Activated T-cell treated with anti-CD3 and anti-CD28 coated beads, Interleukin-2, amount 50 U/mL, for 1 hour (primary cell): ENCODE results near the gene TMEM94.

Experiments
- DNase-seq: peaks from one replicate; pipeline ENCODE4 v3.0.0-alpha.2; 2020

TMEM94 gene

GRCh38 chr17:75498726-75499213, 42.3 kb downstream of the TMEM94 start:
- DNase-seq = no peak

GRCh38 chr17:75499313-75500022, 43.0 kb downstream of the TMEM94 start:
- DNase-seq = no peak

GRCh38 chr17:75500419-75501216, 44.2 kb downstream of the TMEM94 start:
- no peak for DNase-seq

GRCh38 chr17:75501378-75502071, 45.1 kb downstream of the TMEM94 start:
- no peak for DNase-seq

DNA sequence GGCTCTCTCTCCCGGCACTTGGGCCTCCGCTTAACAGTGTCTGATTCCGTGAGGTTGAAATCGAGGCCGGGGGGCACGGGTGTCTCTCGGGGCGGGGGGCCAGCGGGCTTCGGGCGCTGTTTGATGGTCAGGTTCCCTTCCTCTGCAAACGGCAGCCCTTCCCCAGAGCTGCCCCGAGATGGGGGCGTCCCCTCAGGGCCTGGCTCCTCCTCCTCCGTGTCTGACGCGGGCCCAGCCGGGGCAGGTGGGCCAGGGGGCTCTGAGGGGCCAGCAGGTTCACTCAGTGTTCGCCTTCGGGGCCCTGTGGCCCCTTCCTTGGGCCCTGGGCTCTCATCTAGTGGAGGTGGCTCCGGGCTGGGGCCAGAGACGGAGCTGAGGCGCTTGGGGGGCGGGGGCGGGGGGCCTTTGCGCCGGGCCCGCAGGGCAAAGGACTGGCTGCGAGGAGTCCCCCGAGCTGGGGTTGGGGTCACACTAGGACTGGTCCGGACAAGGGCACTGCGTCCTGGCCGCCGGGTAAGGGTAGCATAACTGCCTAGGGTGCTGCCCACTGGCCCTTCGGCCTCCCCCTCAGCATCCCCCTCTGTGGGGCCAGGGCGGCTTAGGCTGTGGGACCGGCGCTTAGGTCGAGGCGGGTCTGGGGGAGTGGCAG, 45.8 kb downstream of the TMEM94 start:
- DNase-seq = no peak

GRCh38 chr17:75502721-75503329, 46.4 kb downstream of the TMEM94 start:
- DNase-seq = no peak

GRCh38 chr17:75503337-75503950, 47.0 kb downstream of the TMEM94 start:
- DNase-seq = no peak

GRCh38 chr17:75503976-75504346, 47.5 kb downstream of the TMEM94 start:
- no peak for DNase-seq

DNA sequence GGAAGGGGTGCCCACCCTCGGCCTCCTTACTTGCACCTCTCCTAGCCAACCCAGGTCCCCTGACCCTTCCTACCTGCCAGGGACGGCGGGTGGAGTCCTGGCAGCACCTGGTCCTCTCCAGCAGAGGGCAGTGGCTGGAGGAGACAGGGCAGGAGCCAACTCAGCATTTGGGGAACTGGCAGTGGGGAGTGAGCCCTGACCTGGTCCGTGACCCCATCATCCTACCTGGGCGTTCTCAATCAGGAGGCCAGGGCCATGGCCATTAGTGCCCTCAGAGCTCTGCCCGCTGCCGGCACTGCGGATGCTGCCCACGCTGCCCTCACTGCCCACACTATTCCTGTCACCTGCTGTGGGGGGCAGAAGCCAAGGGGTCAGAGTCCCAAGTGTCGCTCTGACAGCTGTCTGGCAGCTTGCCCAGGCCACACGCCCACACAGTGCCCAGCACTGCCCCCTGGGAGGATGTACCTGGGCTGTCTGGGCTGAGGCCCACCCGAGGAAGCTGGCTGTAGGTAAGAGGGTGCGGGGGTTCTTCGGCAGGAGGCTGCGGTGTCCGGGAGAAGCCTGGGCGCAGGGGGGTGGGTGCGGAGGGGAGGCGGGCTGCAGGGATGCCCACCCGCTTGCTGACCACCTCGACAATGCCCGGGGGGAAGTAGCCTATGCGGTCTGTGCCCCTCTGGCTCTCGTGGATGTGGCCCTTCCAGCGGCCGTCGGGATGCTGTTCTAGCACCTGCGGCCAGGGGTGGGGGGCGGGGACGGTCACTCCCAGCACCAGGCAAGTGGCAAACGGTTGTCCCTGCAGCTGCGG, 48.1 kb downstream of the TMEM94 start:
- DNase-seq = peak; percentile 56

DNA sequence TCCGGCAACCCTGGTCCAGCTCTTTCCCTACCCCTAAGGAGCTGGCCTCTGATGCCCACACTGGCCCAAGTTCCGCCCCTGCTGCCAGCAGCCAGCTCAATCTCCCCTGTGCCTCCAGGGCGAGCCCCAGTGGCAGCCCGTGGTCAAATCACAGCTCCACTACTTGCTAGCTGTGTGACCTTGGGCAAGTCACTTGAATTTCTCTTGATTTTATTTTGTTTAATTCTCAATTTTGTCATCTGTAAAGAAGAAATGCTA, 48.6 kb downstream of the TMEM94 start:
- no peak for DNase-seq

DNA sequence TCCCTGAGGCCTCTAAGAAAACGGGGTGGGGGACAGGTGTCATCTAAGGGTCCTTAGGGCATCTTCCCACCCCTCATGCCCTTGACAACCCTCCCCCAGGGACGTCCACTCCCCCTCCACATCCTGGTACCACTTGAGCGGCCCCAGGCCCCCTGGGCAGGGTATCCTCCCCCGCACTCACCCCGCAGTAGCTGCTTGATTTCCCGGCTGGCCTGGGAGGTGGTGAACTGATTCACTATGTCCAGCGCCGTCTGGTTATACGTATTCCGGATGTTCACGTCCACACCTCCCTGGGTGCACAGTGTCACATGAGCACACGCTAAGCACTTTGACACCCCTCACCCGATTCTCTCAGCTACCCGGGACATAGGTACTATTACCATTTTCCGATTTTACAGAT, 49.2 kb downstream of the TMEM94 start:
- no peak for DNase-seq

DNA sequence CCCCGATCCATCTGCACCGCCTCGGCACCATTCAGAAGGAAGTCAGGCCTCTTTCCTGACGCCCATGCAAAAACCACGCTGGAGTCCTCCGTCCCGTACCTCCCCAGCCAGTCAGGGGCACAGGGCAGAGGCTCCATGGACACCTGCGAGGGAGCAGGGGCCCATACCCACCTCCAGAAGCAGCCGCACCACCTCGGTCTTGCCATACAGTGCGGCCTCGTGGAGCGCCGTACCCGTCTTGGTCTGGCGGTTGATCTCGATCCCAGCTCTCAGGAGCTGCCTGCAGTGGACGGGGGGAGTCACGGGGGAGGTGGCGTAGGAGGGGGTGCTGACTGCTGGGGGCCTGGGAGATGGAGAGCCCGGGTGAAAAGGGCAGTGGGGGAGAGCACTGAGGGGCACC, 49.7 kb downstream of the TMEM94 start:
- no peak for DNase-seq

DNA sequence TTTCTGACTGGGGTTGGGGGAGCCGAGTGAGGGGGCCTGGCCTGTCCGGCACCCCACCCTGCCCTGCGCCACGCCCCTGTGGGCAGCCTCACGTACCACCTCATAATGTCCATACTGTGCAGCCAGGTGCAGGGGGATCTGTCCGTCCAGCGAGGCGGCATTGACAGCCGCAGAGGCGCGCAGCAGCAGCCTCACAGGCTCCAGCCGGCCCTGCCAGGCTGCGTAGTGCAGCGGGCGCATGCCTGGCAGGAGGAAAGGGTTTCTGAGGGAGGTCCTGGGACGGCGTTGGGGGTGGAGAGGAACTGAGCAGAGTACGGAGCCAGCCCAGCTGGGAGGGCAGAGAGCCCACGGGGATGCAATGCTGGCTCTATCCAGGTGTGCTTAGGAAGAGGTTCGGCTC, 50.5 kb downstream of the TMEM94 start:
- DNase-seq = no peak

DNA sequence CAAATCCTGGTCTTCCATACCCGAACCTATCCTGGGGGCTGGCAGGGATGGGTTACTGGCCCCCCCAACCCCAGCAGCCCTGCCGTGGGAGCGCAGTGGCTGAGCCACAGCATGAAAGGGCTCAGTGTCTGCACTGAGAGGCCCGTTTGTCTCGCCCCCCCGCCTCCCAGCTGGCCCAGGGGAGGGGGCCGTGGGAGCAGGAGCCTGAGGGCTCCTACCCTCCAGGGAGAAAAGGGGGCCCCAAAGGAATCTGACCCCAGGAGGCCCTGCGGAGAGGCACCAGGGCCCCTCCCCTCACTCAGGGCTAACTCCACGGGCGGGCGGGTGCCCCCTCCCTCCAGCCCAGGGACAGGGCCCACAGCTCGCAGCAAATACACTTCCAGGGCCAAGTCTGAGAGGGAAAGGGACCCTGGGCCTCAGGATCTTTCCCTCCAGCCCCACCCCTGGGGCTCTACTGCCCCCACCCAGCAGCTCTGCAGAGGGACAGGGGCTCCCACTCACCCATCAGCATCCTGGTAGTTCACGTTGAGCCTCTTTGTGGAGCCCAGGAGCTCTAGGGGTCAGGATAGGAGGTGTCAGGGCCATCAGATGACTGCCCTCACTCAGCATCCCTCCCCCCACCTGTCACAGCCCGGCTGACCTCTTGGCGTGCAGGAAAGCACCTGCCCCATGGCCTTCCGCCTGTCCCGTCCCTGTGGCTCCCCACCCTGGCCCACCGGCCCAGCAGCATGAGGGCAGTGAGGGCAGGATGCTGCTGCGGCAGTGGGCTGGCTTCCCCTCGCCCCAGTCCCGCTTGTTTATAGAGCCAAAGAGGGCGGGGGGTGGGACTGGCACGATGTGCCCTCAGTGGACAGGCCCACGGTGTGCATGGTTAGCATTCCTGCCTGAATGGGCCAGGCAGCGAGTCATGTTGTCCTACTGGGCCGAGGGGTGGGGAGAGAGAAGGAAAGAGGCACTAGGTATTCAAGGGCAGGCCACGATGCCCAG, 51.6 kb downstream of the TMEM94 start:
- DNase-seq = no peak

DNA sequence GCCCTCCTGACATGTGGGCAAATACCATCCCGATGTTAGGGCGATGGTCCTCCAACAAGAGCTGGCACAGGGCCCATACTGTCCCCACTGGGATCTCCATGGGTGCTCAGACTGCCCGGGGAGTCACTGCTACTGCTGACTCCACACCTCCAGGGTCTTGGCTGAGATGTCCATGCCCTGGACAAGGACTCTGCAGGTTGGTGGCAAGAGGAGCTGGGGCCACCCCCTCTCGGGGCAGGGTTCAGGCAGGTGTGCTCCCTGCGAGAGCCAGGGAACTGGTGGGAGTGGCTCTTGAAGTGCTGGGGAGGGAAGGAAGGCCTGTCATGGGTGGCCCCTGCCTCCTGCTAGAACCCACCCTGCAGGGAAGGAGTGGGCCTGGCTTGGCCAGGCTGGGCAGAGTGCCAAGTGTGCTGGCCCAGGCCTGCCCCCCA, 52.5 kb downstream of the TMEM94 start:
- DNase-seq = no peak

DNA sequence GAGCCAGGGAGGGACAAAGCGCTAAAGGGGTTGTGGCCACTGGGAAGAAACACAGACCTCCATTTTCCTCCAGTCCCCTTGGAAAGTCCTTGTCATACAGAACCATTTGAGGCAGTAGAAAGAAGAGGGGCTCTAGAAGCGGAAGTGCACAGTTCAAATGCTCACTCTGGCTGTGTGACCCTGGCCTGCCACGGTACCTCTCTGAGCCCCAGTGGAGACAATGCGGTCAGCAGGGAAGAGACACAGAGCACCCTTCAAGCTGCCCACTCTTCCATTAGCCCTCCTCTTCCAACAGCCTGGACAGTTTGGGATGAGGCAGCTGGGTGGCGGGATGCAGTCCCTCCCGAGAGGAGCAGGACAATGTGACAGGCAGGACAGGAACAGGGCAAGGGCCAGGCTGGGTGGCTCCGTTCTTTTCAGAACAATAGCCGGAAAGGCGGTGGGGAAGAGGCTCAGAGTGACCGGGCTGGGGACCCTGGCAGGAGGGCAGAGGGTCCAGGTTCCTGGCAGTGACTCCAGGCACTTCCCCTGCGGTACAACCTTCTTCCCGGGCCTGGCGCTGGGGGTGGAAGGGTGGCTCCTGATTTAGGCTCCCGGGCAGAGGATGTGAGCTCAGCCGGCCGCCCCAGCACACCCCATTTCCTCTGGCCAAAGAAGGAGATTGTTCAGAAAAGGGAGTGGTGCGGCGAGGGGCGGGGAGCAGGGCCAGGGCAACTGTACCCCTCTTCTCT, 53.3 kb downstream of the TMEM94 start:
- no peak for DNase-seq

- no peak for DNase-seq
Observed at GRCh38 chr17:75511270-75511609, 54.8 kb downstream of the TMEM94 start.

GRCh38 chr17:75511610-75512575, 55.5 kb downstream of the TMEM94 start:
- no peak for DNase-seq
